GM21529 (cell line): ENCODE results near the gene TAOK3.
"Not testable (repeated sequence)": the region's sequence is repeated elsewhere in the genome, so short reads cannot be mapped to it uniquely, and the experiment has no call there.

Source experiments
- ATAC-seq: cut with Tn5 transposase; IDR thresholded peaks from one replicate; pipeline ENCODE4 v1.9.1; 2021; ENCODE audit not compliant: unreplicated experiment

TAOK3 gene

GRCh38 chr12:118374126-118374725 is 1.5 kb upstream of the TAOK3 start:
- ATAC-seq: no peak

- ATAC-seq: no peak
These were observed 909 bp upstream of the TAOK3 start for GRCh38 chr12:118373616-118374015.

GRCh38 chr12:118371321-118372282 is 1.1 kb downstream of the TAOK3 start:
- no peak for ATAC-seq

GRCh38 chr12:118370601-118371000 is 2.1 kb downstream of the TAOK3 start:
- no peak for ATAC-seq

GRCh38 chr12:118368821-118369220 is 3.9 kb downstream of the TAOK3 start:
- no peak for ATAC-seq

GRCh38 chr12:118361889-118362288 is 10.8 kb downstream of the TAOK3 start:
- ATAC-seq: no peak

- no peak for ATAC-seq
These were observed 11.7 kb downstream of the TAOK3 start for GRCh38 chr12:118361092-118361404.

GRCh38 chr12:118359541-118359915 is 13.2 kb downstream of the TAOK3 start:
- no peak for ATAC-seq

- ATAC-seq: no peak
These were observed 13.8 kb downstream of the TAOK3 start for GRCh38 chr12:118358612-118359540.

- ATAC-seq: no peak
These were observed 14.7 kb downstream of the TAOK3 start for GRCh38 chr12:118358008-118358359.

- peak; percentile 58 for ATAC-seq
These were observed 15.3 kb downstream of the TAOK3 start for GRCh38 chr12:118357257-118358007.

GRCh38 chr12:118356809-118357256 is 15.9 kb downstream of the TAOK3 start:
- no peak for ATAC-seq

GRCh38 chr12:118355843-118356242 is 16.9 kb downstream of the TAOK3 start:
- ATAC-seq: no peak

GRCh38 chr12:118354903-118355302 is 17.8 kb downstream of the TAOK3 start:
- ATAC-seq: no peak

- not testable (repeated sequence) for ATAC-seq
These were observed 18.2 kb downstream of the TAOK3 start for GRCh38 chr12:118354503-118354902.

- no peak for ATAC-seq
These were observed 19.0 kb downstream of the TAOK3 start for GRCh38 chr12:118353721-118354120.

GRCh38 chr12:118350908-118351559 is 21.7 kb downstream of the TAOK3 start:
- no peak for ATAC-seq

GRCh38 chr12:118347916-118348315 is 24.8 kb downstream of the TAOK3 start:
- no peak for ATAC-seq

GRCh38 chr12:118346895-118347294 is 25.8 kb downstream of the TAOK3 start:
- ATAC-seq: peak; percentile 63

GRCh38 chr12:118345355-118345754 is 27.4 kb downstream of the TAOK3 start:
- ATAC-seq: no peak
